ENCODE measurements around the gene LOXL3. TPM values are rescaled to one million over a fixed set of nuclear protein-coding genes. Genes with fewer than 3 reads are reported as not detected.
"Not testable (repeated sequence)": the region's sequence is repeated elsewhere in the genome, so short reads cannot be mapped to it uniquely, and the experiment has no call there.

Gene LOXL3
- total RNA-seq, 1 donor from 2014 or later = 1.7 TPM

DNA sequence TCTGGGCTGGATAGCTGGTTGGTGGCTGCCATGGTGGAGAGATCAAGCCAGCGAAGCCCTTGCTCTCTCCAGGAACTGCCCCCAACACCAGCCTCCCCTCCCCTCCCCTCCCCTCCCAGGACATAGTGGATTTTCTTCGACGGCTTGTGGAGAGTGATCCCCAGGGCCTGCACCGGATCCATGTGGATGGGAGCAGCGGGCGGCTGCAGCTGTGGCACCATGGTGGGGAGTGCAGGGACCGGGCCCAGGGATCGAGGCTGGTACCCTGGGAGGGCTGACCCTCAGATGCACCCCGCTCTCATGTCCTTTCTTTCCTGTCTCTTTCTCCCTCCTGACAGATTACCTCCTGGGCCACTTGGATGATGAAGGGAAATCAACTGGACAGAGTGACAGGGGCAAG, 63.8 kb downstream of the LOXL3 start:
- Mint-ChIP-seq H3K27ac (no peak overlapping the region), H3K27me3 (ENCODE audit: low read depth) (no peaks in the 10 kb centered on the region), H3K4me3 (ENCODE audit: low read depth) (no peak overlapping the region), H3K9me3 (no peaks in the 10 kb centered on the region), H3K36me3 (ENCODE audit: low read depth) (peaks cover 54% of the 10 kb centered on the region), H3K4me1 (ENCODE audit: low read depth) (peaks cover 4% of the 10 kb centered on the region)
- DNase-seq (ENCODE audit: low spot score) = no peak
- intact Hi-C loops (cut with micrococcal nuclease) = loop anchor here (10.0 kb wide), 1 partner anchor 345 kb away; the partner anchor contains the start of gene HK2

DNA sequence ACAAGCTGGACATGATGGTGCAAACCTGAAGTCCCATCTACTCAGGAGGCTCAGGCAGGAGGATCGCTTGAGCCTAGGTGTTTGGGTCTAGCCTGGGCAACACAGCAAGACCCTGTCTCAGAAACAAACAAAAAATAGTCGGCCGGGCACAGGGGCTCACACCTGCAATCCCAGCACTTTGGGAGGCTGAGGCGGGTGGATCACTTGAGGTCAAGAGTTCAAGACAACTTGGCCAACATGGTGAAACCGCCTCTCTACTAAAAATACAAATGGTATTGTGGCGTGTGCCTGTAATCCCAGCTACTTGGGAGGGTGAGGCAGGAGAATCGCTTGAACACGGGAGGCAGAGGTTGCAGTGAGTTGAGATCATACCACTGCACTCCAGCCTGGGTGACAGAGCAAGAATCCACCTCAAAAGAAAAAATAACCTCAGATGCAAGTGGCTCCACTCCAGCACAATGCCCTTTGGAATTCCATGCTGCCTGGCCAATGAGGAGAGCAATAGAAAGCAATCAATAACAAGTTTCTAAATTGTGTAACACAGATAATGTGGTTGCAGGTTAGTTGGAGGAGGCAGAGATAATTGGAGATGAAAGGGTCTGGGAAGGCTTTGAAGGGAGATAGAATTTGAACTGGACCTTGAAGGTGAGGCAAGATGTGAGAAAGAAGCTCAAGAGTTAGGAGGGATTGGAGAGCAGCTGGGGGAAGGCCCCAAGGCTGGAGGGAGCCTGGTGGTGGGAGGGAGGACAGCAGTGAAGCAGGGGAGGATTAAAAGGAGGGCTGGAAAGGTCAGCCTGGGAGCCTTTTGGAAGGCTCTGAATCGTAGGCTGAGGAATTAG, 64.9 kb downstream of the LOXL3 start:
- no peak overlapping the region for H3K27ac Mint-ChIP-seq
- no peaks in the 10 kb centered on the region for H3K27me3 Mint-ChIP-seq (ENCODE audit: low read depth)
- no peak overlapping the region for H3K4me3 Mint-ChIP-seq (ENCODE audit: low read depth)
- DNase-seq (ENCODE audit: low spot score) = no peak
- intact Hi-C loops (cut with micrococcal nuclease) = no loop called here
- H3K9me3 Mint-ChIP-seq = no peaks in the 10 kb centered on the region
- H3K4me1 Mint-ChIP-seq (ENCODE audit: low read depth) = peaks cover 7% of the 10 kb centered on the region
- H3K36me3 Mint-ChIP-seq (ENCODE audit: low read depth) = peaks cover 52% of the 10 kb centered on the region

DNA sequence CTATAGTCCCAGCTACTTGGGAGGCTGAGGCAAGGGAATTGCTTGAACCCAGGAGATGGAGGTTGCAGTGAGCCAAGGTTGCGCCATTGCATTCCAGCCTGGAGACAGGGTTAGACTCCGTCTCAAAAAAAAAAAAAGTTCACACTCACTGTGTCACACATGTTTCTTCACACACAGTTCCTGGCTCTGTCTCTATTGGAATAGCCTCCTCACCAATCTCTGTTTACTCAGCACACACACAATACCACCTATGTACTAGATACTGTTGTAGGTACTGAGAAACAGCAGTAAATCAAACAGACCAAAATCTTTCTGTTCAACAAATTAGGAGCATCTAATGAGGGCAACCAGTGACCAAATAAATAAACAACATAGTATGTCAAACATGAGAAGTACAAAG, 67.6 kb downstream of the LOXL3 start:
- Mint-ChIP-seq H3K4me1 (ENCODE audit: low read depth) (peaks cover 18% of the 10 kb centered on the region), H3K27me3 (ENCODE audit: low read depth) (no peaks in the 10 kb centered on the region), H3K36me3 (ENCODE audit: low read depth) (peaks cover 36% of the 10 kb centered on the region), H3K27ac (no peak overlapping the region), H3K9me3 (no peaks in the 10 kb centered on the region), H3K4me3 (ENCODE audit: low read depth) (no peak overlapping the region)
- no peak for DNase-seq (ENCODE audit: low spot score)
- intact Hi-C loops (cut with micrococcal nuclease) = no loop called here

GRCh38 chr2:74483675-74484164, 70.0 kb downstream of the LOXL3 start:
- not testable (repeated sequence) for H3K27me3 Mint-ChIP-seq (ENCODE audit: low read depth); H3K9me3 Mint-ChIP-seq; DNase-seq (ENCODE audit: low spot score)
- intact Hi-C loops (cut with micrococcal nuclease) = loop anchor here (1.0 to 2.0 kb wide), 5 partner anchors 11 to 104 kb away; partner anchors contain the start of genes AUP1, HTRA2, LBX2 and MRPL53
- H3K4me3 Mint-ChIP-seq (ENCODE audit: low read depth) = peak overlapping the region; percentile 99
- H3K36me3 Mint-ChIP-seq (ENCODE audit: low read depth) = peaks cover 39% of the 10 kb centered on the region
- H3K4me1 Mint-ChIP-seq (ENCODE audit: low read depth) = peaks cover 26% of the 10 kb centered on the region
- H3K27ac Mint-ChIP-seq = peak overlapping the region; percentile 99

DNA sequence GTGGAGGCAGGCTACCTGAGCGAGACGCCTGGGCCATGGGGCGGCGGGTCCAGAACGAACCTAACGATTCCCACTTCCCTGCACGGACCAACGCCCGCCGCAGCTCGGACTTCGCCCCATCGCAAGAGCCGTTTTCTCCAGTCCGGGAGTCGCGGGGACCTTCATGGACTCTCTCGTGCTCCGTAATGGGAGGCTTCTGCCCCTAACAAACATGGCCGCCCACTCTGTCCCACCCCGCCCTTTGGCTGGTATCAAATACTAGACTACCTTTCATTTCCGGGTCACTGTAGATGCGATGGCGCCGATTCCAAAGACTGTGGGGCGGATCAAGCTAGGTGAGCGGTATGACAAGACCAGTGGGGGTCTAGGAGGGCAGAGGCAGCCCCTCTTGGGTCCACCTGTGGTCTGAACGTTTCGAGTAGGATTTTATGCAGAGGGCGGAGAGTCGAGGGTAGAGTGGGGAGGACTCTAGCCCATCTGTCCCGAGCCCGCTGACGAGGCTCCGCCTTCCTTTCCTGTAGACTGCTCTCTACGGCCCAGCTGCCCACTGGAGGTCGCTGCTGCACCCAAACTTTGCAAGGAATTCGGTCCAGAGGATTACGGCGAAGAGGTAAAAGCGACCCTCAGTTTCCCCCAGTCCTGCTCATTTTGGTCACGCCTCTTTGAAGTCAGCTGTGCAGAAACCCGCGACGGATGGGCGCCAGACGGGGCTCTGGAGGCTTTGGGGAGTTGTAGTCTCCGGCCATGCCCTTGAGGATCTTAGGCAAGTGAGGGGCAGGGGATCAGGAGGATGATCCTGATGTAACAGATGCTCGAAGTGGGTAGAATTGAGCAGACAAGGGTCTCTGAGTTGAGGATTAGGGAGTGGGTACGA, 70.7 kb downstream of the LOXL3 start, which contains the start of the genes CCDC142 and TTC31:
TSS of gene CCDC142 (minus strand) at position 198 of the 874 bp plus-strand sequence. CDS start at position 37, 161 bp downstream.
TSS of gene TTC31 (plus strand) at position 281 of the 874 bp plus-strand sequence. CDS start at position 296, 15 bp downstream.
- Mint-ChIP-seq H3K27me3 (ENCODE audit: low read depth) (no peaks in the 10 kb centered on the region), H3K4me1 (ENCODE audit: low read depth) (peaks cover 26% of the 10 kb centered on the region), H3K36me3 (ENCODE audit: low read depth) (peaks cover 39% of the 10 kb centered on the region), H3K9me3 (no peaks in the 10 kb centered on the region), H3K27ac (peak within 1 kb of the TSS; percentile 99), H3K4me3 (ENCODE audit: low read depth) (peak within 1 kb of the TSS; percentile 99)
- DNase-seq (ENCODE audit: low spot score) = peak; percentile 91
- intact Hi-C loops (cut with micrococcal nuclease) = loop anchor here (1.0 to 2.0 kb wide), 5 partner anchors 11 to 104 kb away; partner anchors contain the start of genes AUP1, HTRA2, LBX2 and MRPL53

Other genes starting within 250 kb of the LOXL3 start
- 1.2 and 1.8 TPM in 2 replicates for gene SLC4A5, start 210.5 kb downstream of the LOXL3 start, total RNA-seq
- gene DCTN1, start 173.6 kb downstream of the LOXL3 start, total RNA-seq = 91.1 and 104 TPM in 2 replicates
- gene C2orf81, start 132.3 kb downstream of the LOXL3 start, total RNA-seq = 1.6 and 1.9 TPM in 2 replicates
- gene WDR54, start 132.2 kb downstream of the LOXL3 start, total RNA-seq = 76.7 and 78.0 TPM in 2 replicates
- 2.2 and 3.9 TPM in 2 replicates for gene RTKN, start 112.0 kb downstream of the LOXL3 start, total RNA-seq
- gene INO80B, start 98.9 kb downstream of the LOXL3 start, total RNA-seq = 45.2 and 48.5 TPM in 2 replicates
- gene WBP1, start 95.5 kb downstream of the LOXL3 start, total RNA-seq = 38.6 and 40.7 TPM in 2 replicates
- gene MOGS, start 88.6 kb downstream of the LOXL3 start, total RNA-seq = 83.2 and 86.4 TPM in 2 replicates
- 102 and 110 TPM in 2 replicates for gene MRPL53, start 81.3 kb downstream of the LOXL3 start, total RNA-seq
- 25.1 and 26.9 TPM in 2 replicates for gene CCDC142, start 70.9 kb downstream of the LOXL3 start, total RNA-seq
- 35.1 and 35.9 TPM in 2 replicates for gene TTC31, start 70.9 kb downstream of the LOXL3 start, total RNA-seq
- 1.6 and 2.2 TPM in 2 replicates for gene LBX2, start 54.3 kb downstream of the LOXL3 start, total RNA-seq
- gene PCGF1, start 46.2 kb downstream of the LOXL3 start, total RNA-seq = 36.5 and 39.7 TPM in 2 replicates
- gene TLX2, start 39.5 kb downstream of the LOXL3 start, total RNA-seq = 0.82 and 0.92 TPM in 2 replicates
- 0.39 and 0.94 TPM in 2 replicates for gene DQX1, start 27.7 kb downstream of the LOXL3 start, total RNA-seq
- 155 TPM in 2 replicates for gene AUP1, start 24.2 kb downstream of the LOXL3 start, total RNA-seq
- gene HTRA2, start 24.0 kb downstream of the LOXL3 start, total RNA-seq = 61.5 and 64.1 TPM in 2 replicates
- gene DOK1, start 778 bp upstream of the LOXL3 start, total RNA-seq = 41.0 and 41.4 TPM in 2 replicates
- not detected in 2 replicates for gene M1AP, start 94.4 kb upstream of the LOXL3 start, total RNA-seq
- 5.5 and 7.1 TPM in 2 replicates for gene SEMA4F, start 100.3 kb upstream of the LOXL3 start, total RNA-seq